ENCODE results near the gene MECR. TPM values are rescaled to one million over a fixed set of nuclear protein-coding genes. Genes with fewer than 3 reads are reported as not detected.
A peak's percentile ranks its signal among the peaks of the same experiment; 100 is the strongest.

The MECR gene
- total and polyA plus RNA-seq, 10 of the 15 experiments (the other 5 are each of a cell fraction or from before 2014, with no cell fraction given): 7.6 to 66.3 (median 38.7) TPM

DNA sequence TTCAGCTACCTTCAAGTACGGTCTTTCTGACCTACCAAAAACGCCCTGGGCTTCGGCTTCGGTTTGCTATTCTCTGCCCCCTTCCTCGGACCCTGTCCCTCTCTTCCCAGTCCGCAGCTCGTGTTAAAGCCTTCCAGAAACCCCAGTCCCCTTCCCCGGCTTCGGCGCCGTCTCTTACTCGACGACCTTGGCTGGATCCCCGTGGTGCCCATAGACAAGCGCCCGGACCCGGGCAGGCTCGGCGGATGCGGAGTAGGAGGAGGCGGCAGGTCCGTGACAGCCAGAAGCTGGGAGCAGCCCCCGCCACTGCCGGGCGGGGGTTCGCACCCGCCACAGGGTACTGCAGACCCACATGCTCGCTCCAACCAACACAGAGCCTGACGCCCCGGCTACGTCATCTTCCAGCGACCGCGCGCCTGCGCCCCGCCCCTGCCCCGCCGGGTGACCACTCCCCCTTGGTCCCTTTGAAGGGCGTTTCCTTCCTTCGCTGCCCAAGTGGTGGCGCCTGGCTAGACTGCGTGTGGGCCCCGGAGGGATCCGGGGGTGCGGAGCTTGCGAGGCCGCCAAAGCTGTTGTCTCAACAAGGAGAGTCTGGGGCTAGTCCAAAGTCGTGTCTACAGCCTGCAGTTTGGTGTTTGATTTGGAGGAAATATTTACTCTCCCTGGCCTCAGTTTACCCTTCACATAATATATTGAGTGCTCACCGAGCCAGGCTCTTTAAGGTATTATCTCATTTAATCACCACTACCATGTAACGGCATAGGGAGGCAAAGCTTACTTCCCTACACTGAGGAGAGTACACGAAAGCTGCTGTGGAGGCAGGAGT is at the start of gene MECR (continued):
- TF ChIP-seq CUX1 (IDR thresholded peaks at IDR 0.05; ENCODE audit: insufficient replicate concordance, low read depth, low read length): no peak
- peak; percentile 62; the same call in 1 of the 2 replicates for TF ChIP-seq ATF7 (IDR thresholded peaks at IDR 0.05; ENCODE audit: low read depth)
- TF ChIP-seq NFYA (IDR thresholded peaks at IDR 0.05; ENCODE audit: borderline replicate concordance, low read depth, low read length): no peak
- peak; percentile 35; the same call in 1 of the 2 replicates for TF ChIP-seq HDGF (IDR thresholded peaks at IDR 0.05)
- TF ChIP-seq MEF2A (IDR thresholded peaks at IDR 0.05; ENCODE audit: insufficient read depth, low read depth, low read length): no peak
- 0 out of 4 replicates have a peak, but pooled peaks have one; percentile 21 to 44 for TF ChIP-seq IKZF2 (IDR thresholded peaks at IDR 0.05)
- TF ChIP-seq, protein P1, sequence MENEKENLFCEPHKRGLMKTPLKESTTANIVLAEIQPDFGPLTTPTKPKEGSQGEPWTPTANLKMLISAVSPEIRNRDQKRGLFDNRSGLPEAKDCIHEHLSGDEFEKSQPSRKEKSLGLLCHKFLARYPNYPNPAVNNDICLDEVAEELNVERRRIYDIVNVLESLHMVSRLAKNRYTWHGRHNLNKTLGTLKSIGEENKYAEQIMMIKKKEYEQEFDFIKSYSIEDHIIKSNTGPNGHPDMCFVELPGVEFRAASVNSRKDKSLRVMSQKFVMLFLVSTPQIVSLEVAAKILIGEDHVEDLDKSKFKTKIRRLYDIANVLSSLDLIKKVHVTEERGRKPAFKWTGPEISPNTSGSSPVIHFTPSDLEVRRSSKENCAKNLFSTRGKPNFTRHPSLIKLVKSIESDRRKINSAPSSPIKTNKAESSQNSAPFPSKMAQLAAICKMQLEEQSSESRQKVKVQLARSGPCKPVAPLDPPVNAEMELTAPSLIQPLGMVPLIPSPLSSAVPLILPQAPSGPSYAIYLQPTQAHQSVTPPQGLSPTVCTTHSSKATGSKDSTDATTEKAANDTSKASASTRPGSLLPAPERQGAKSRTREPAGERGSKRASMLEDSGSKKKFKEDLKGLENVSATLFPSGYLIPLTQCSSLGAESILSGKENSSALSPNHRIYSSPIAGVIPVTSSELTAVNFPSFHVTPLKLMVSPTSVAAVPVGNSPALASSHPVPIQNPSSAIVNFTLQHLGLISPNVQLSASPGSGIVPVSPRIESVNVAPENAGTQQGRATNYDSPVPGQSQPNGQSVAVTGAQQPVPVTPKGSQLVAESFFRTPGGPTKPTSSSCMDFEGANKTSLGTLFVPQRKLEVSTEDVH (IDR thresholded peaks at IDR 0.05; ENCODE audit: low read depth, partially characterized antibody): no peak
- TF ChIP-seq, protein P2, sequence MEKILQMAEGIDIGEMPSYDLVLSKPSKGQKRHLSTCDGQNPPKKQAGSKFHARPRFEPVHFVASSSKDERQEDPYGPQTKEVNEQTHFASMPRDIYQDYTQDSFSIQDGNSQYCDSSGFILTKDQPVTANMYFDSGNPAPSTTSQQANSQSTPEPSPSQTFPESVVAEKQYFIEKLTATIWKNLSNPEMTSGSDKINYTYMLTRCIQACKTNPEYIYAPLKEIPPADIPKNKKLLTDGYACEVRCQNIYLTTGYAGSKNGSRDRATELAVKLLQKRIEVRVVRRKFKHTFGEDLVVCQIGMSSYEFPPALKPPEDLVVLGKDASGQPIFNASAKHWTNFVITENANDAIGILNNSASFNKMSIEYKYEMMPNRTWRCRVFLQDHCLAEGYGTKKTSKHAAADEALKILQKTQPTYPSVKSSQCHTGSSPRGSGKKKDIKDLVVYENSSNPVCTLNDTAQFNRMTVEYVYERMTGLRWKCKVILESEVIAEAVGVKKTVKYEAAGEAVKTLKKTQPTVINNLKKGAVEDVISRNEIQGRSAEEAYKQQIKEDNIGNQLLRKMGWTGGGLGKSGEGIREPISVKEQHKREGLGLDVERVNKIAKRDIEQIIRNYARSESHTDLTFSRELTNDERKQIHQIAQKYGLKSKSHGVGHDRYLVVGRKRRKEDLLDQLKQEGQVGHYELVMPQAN (conservative IDR thresholded peaks at IDR 0.05): peak; percentile 87
- TF ChIP-seq EP300 (IDR thresholded peaks at IDR 0.05; ENCODE audit: borderline replicate concordance in 1 of 2, control insufficient read depth in 1 of 2, low read depth in 2 of 2, low read length in 2 of 2): 0 out of 4 replicates have a peak, but pooled peaks of 1 of the 2 experiments have one; percentile 16
- no peak for TF ChIP-seq ATF2 (IDR thresholded peaks at IDR 0.05; ENCODE audit: low read length)
- no peak for TF ChIP-seq ZNF592 (IDR thresholded peaks at IDR 0.05)
